Renal cortex interstitium (tissue), 11 donors: ENCODE measurements around the gene TNXB. TPM values are rescaled to one million over a fixed set of nuclear protein-coding genes. Genes with fewer than 3 reads are reported as not detected.
"Not testable (repeated sequence)": the region's sequence is repeated elsewhere in the genome, so short reads cannot be mapped to it uniquely, and the experiment has no call there.

ENCODE experiments used
- DNase-seq, 11 donors: peaks; one replicate each; pipeline ENCODE4 v3.0.0-alpha.2; 2013; ENCODE audit warnings: low read depth in 9 of 11, low spot score in 4 of 11; ENCODE audit errors: extremely low read depth in 1 of 11
- polyA plus RNA-seq, 3 donors: library from polyadenylated mRNA; unstranded; fragments of 120-200 nt; gene quantifications; one replicate each; pipeline ENCODE4 v1.2.1, GENCODE V29; 2013; ENCODE audit not compliant: insufficient read length in 3 of 3

Gene TNXB
- polyA plus RNA-seq, 3 donors = 3.4 to 7.9 (median 6.1) TPM

DNA sequence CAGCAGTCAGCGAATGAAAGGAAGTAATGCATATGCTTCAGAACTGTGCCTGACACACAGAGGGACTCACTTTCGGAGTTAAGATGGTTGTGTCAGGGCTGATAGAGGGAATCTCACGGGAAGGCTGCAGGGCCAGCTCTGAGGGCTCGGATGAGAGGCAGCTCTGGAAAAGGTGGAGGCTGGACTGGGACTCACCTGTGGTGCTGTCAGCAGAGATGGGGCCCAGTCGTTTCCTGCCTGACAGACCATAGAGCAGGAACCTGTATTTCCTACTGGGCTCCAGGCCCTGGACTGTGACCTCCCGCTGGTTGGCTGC is 61.6 kb downstream of the TNXB start:
- DNase-seq = no peak

- no peak for DNase-seq
Observed at GRCh38 chr6:32047084-32047478, 62.1 kb downstream of the TNXB start.

DNA sequence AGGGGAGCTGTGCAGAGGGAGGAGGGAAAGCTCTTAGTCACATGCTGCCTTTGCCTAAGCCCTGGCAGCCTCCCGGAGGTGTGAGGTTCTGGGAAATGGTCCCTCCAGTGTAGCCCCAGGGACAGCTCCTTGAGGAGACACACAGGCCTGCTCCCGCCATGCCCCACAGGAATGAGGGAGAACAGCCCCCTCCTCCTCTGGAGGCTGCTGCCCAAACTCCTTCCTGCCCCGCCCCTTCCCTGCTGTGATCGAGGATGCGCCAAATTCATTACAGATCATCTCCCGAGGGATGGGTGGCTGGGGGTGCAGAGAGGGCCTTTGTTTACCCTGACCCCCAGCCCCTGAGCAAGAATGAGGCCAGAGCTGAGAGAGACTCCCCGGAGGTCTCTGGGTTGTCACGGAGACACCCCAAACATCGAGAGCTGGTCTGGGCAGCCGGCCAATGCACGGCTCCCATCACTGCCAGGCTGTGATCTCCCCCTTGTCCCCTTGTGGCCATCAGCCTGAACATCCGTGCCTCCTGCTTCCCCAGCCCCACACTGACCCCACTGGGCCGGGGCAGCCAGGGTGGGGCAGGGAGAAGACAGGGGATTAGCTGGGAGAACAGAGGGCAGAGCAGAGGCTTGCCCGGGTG is 62.6 kb downstream of the TNXB start:
- DNase-seq = no peak

GRCh38 chr6:32045811-32046449 is 63.2 kb downstream of the TNXB start:
- DNase-seq = no peak

DNA sequence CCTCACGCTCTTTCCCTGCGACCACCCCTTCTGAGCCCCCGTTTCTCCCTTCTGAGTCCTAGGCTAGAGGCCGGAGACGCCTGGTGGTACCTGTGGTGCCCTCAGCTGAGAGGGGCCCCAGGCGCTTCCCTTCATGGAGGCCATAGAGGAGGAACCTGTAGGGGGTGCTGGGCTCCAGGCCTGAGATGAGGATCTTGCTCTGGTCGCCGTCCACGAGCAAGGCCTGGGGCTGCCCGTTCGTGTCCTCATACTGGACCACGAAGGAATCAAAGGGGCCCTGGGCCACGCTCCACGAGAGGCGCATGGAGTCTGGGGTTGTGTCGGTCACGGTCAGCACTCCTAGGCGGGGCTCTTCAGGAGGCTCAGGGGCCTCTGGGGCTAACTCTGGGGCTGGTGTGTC is 64.2 kb downstream of the TNXB start:
- not testable (repeated sequence) for DNase-seq

DNA sequence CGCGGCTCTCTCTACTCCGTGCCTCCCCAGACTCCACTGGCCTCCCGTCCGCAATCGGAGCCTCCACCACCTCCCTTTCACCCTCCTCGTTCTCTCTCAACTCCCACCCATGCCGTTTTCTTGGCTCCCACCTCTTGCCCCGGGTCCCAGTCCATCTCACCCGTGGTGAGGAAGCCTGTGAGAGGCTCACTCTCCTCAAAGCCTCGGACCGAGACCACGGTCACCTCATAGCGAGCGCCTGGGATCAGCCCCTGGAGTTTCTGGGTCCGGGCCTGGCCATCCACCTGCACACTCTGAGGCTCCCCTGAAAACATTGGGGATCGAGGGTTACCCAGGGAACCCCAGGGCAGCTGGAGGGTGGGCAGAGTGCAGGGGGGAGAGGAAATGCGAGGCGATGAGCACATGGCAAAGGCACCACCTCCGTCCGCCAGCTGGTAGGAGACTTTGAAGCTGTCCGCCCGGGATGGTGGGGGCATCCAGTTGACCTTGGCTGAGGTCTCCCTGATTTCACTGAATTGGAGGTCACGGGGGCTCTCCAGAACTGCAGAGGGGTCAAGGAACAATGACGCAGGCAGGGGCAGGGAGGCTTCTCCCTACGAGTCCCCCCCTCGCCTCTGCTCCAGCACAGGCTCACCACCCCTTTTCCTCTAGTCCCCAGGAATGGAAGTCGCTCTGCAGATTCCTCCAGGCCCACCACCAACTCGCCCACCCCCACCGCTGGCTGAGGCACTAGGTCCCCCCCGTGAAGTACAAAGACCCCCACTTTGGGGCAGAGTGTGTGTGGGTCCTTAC is 65.4 kb downstream of the TNXB start:
- not testable (repeated sequence) for DNase-seq

DNA sequence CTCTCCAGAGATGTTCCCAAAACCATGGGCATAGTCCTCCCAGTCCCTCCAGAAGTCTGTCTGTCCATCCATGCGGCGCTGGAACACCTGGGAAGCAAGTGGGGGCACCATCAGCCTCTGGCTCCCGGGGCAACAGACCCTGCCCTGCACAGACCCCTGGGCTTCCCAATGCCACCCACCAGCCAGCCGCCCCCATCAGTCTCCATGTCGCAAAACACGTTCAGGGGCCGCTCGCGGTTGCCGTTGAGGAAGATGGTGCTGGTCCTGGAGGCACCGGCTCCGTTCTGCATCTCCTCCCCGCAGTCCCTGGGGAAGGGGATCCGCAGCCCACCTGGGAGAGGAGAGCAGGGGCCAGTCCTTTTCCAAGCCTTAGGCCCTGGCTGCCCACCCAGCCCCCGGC is 66.9 kb downstream of the TNXB start:
- not testable (repeated sequence) for DNase-seq

DNA sequence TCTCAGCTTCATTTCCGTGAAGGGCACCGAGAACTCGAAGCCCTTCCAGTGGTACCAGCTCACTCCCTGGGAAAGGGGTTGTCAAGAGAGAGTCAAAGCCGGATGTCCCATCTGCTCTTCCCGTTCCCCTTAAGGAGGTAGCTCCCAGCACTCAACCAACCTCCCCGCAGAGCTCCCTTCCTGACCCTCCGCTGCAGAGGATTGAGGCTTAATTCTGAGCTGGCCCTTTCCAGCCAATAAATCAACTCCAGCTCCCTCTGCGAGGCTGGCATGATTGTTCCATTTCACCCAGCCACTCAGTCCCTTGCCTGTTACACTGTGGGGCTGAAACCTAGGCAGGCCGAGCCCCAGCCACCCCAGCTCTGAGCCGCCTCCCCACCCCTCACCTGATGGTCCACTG is 67.8 kb downstream of the TNXB start:
- not testable (repeated sequence) for DNase-seq

GRCh38 chr6:32041050-32041321 is 68.2 kb downstream of the TNXB start:
- DNase-seq = not testable (repeated sequence)

DNA sequence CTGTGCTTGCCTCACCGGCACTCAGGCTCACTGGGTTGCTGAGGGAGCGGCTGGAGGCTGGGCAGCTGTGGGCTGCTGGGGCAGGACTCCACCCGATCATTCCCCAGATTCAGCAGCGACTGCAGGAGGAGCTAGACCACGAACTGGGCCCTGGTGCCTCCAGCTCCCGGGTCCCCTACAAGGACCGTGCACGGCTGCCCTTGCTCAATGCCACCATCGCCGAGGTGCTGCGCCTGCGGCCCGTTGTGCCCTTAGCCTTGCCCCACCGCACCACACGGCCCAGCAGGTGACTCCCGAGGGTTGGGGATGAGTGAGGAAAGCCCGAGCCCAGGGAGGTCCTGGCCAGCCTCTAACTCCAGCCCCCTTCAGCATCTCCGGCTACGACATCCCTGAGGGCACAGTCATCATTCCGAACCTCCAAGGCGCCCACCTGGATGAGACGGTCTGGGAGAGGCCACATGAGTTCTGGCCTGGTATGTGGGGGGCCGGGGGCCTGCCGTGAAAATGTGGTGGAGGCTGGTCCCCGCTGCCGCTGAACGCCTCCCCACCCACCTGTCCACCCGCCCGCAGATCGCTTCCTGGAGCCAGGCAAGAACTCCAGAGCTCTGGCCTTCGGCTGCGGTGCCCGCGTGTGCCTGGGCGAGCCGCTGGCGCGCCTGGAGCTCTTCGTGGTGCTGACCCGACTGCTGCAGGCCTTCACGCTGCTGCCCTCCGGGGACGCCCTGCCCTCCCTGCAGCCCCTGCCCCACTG is 68.7 kb downstream of the TNXB start:
- DNase-seq = not testable (repeated sequence)

GRCh38 chr6:32039321-32040274 is 69.5 kb downstream of the TNXB start:
- DNase-seq = not testable (repeated sequence)

DNA sequence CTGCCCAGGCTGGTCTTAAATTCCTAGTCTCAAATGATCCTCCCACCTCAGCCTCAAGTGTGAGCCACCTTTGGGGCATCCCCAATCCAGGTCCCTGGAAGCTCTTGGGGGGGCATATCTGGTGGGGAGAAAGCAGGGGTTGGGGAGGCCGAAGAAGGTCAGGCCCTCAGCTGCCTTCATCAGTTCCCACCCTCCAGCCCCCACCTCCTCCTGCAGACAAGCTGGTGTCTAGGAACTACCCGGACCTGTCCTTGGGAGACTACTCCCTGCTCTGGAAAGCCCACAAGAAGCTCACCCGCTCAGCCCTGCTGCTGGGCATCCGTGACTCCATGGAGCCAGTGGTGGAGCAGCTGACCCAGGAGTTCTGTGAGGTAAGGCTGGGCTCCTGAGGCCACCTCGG is 70.3 kb downstream of the TNXB start:
- DNase-seq = not testable (repeated sequence)

- not testable (repeated sequence) for DNase-seq
Observed at GRCh38 chr6:32037598-32038524, 71.3 kb downstream of the TNXB start, which contains the start of gene CYP21A2. Gene CYP21A2 (plus strand): TSS chr6:32038415. CDS start chr6:32038423, 8 bp downstream.

DNA sequence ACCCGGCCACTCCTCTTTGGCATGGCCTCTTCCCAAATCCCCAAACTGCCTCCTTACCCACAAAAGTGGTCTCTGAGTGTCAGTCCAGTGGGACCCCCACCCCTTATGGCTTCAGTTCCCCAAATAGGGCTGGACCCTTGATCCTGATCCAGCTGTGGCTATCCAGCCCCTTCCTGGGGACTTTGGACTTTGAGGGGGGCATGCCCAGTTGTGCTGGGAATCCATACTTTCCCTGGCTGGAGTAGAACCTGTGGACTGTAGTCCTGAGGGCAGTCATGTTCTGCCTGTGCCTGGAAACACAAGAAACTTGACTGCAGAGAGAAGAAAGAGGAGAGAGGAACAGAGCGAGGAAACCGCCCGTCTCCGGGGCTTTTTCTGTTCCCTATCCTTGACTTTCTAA is 72.0 kb downstream of the TNXB start:
- DNase-seq = not testable (repeated sequence)

GRCh38 chr6:32035283-32036013 is 73.7 kb downstream of the TNXB start:
- not testable (repeated sequence) for DNase-seq

- DNase-seq = not testable (repeated sequence)
Observed at GRCh38 chr6:32029553-32029952, 79.6 kb downstream of the TNXB start.

GRCh38 chr6:32028631-32029030 is 80.5 kb downstream of the TNXB start:
- not testable (repeated sequence) for DNase-seq
